ENCODE results near the gene INPP1. TPM values are rescaled to one million over a fixed set of nuclear protein-coding genes. Genes with fewer than 3 reads are reported as not detected.

The INPP1 gene
- total and polyA plus RNA-seq, 7 donors = 11.9 to 28.4 (median 17.1) TPM

GRCh38 chr2:190415251-190415650 lies 71.9 kb downstream of the INPP1 start:
- Histone ChIP-seq H3K27ac (no peak overlapping the region), H3K36me3 (ENCODE audit: insufficient read depth in 1 of 2, low read depth in 1 of 2) (no peaks in the 10 kb centered on the region), H3K4me1 (no peaks in the 10 kb centered on the region), H3K4me3 (no peak overlapping the region), H3K9me3 (no peaks in the 10 kb centered on the region), H3K27me3 (ENCODE audit: insufficient read depth in 3 of 3, low read length in 2 of 3) (peaks cover 0 to 7% (median 0%) of the 10 kb centered on the region in 3 donors)
- 95 to 99% (median 98%) methylated on average over 4 of the region's 4 CpGs for WGBS, 3 donors
- TF ChIP-seq CTCF (IDR thresholded peaks at IDR 0.05) = no peak
- DNase-seq = no peak
- intact Hi-C loops (cut with DNase I) = no loop called here
- ATAC-seq = no peak

GRCh38 chr2:190415794-190416775 lies 72.7 kb downstream of the INPP1 start:
- no peak overlapping the region for H3K4me3 ChIP-seq
- no peaks in the 10 kb centered on the region for H3K36me3 ChIP-seq (ENCODE audit: insufficient read depth in 1 of 2, low read depth in 1 of 2)
- WGBS, 3 donors = 51 to 69% (median 64%) methylated on average over 2 of the region's 2 CpGs
- H3K27me3 ChIP-seq (ENCODE audit: insufficient read depth in 3 of 3, low read length in 2 of 3) = peaks cover 0 to 2% (median 0%) of the 10 kb centered on the region in 3 donors
- no peak for TF ChIP-seq CTCF (IDR thresholded peaks at IDR 0.05)
- H3K4me1 ChIP-seq = no peaks in the 10 kb centered on the region
- no peaks in the 10 kb centered on the region for H3K9me3 ChIP-seq
- no peak for ATAC-seq
- H3K27ac ChIP-seq = no peak overlapping the region
- intact Hi-C loops (cut with DNase I) = no loop called here
- no peak for DNase-seq

- DNase-seq = no peak
- peak in 1 of 4 donors; percentile 42 for ATAC-seq
- no peaks in the 10 kb centered on the region for H3K9me3 ChIP-seq
- no peaks in the 10 kb centered on the region for H3K27me3 ChIP-seq (ENCODE audit: insufficient read depth in 3 of 3, low read length in 2 of 3)
- H3K4me1 ChIP-seq = no peaks in the 10 kb centered on the region
- 46 to 62% (median 59%) methylated on average over 9 of the region's 9 CpGs for WGBS, 3 donors
- H3K4me3 ChIP-seq = no peak overlapping the region
- no peak for TF ChIP-seq CTCF (IDR thresholded peaks at IDR 0.05)
- no peaks in the 10 kb centered on the region for H3K36me3 ChIP-seq (ENCODE audit: insufficient read depth in 1 of 2, low read depth in 1 of 2)
- intact Hi-C loops (cut with DNase I) = no loop called here
- no peak overlapping the region for H3K27ac ChIP-seq
Observed at GRCh38 chr2:190417045-190417842, 73.9 kb downstream of the INPP1 start.

- no peaks in the 10 kb centered on the region for H3K36me3 ChIP-seq (ENCODE audit: insufficient read depth in 1 of 2, low read depth in 1 of 2)
- WGBS, 3 donors = 42 to 63% (median 47%) methylated on average over 1 of the region's 1 CpG
- ATAC-seq (no peak), DNase-seq (no peak)
- no peak for TF ChIP-seq CTCF (IDR thresholded peaks at IDR 0.05)
- H3K4me1 ChIP-seq = no peaks in the 10 kb centered on the region
- no peak overlapping the region for H3K4me3 ChIP-seq
- intact Hi-C loops (cut with DNase I) = no loop called here
- no peaks in the 10 kb centered on the region for H3K9me3 ChIP-seq
- no peaks in the 10 kb centered on the region for H3K27me3 ChIP-seq (ENCODE audit: insufficient read depth in 3 of 3, low read length in 2 of 3)
- H3K27ac ChIP-seq = no peak overlapping the region
Observed at GRCh38 chr2:190418727-190419126, 75.3 kb downstream of the INPP1 start.

Data from psoas muscle (tissue), 8 donors.